Testis (tissue), 2 donors: ENCODE results near the gene TLCD2.
"Not testable (repeated sequence)": the region's sequence is repeated elsewhere in the genome, so short reads cannot be mapped to it uniquely, and the experiment has no call there.

Experiments
- POLR2A ChIP-seq: fragments of 450-650 bp; IDR thresholded peaks from one replicate; pipeline ENCODE4 v1.6.1; 2017; ENCODE audit warnings: antibody characterized with exemption, mild to moderate bottlenecking, moderate library complexity
- TF ChIP-seq, protein P1 (sequence below), 3 experiments: fragments of 450-650 bp in 2 of 3; fragments of 200-600 bp in 1 of 3; sonication (generic) in 1 of 3; IDR thresholded peaks; one replicate each; pipeline ENCODE4 v1.5.1; 2016 to 2019; ENCODE audit warnings: antibody characterized with exemption in 3 of 3, mild to moderate bottlenecking in 2 of 3, moderate library complexity in 1 of 3

DNA sequence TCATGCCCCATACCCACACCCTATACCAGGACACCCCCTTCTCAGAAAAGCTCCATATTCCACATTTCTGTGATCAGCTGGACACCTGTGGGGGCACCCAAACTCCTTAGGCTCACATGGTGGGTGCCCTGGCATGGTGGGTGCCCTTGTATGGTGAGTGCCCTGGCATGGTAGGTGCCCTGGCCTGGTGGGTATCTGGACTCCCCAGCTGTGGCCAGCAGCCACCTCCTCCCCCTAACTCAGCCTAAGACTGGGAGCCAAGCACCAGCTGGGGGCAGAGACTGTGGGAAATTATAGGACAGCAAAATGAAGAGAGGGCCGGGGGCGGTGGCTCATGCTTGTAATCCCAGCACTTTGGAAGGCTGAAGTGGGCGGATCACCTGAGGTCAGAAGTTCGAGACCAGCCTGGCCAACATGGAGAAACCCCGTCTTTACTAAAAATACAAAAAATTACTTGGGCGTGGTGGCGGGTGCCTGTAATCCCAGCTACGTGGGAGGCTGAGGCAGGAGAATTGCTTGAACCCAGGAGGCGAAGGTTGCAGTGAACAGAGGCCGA lies 1.3 kb downstream of the TLCD2 start:
- TF ChIP-seq, protein P1, sequence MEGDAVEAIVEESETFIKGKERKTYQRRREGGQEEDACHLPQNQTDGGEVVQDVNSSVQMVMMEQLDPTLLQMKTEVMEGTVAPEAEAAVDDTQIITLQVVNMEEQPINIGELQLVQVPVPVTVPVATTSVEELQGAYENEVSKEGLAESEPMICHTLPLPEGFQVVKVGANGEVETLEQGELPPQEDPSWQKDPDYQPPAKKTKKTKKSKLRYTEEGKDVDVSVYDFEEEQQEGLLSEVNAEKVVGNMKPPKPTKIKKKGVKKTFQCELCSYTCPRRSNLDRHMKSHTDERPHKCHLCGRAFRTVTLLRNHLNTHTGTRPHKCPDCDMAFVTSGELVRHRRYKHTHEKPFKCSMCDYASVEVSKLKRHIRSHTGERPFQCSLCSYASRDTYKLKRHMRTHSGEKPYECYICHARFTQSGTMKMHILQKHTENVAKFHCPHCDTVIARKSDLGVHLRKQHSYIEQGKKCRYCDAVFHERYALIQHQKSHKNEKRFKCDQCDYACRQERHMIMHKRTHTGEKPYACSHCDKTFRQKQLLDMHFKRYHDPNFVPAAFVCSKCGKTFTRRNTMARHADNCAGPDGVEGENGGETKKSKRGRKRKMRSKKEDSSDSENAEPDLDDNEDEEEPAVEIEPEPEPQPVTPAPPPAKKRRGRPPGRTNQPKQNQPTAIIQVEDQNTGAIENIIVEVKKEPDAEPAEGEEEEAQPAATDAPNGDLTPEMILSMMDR (IDR thresholded peaks at IDR 0.05): not testable (repeated sequence)
- not testable (repeated sequence) for TF ChIP-seq POLR2A
